T-helper 2 cell treated with Interferon-gamma antibody and Interleukin-4, amounts not matched to agents 5 μg/mL and 100 μg/mL, for 36 hours (primary cell): ENCODE data around the gene GIMD1.
A peak's percentile ranks its signal among the peaks of the same experiment; 100 is the strongest.

Experiments used
- DNase-seq: peaks from one replicate; pipeline ENCODE4 v3.0.0; 2021; ENCODE audit warnings: low spot score
- H3K27ac Mint-ChIP-seq: one replicate; pipeline ENCODE4 v1.8.0; 2021; ENCODE audit warnings: mild to moderate bottlenecking, mixed read lengths
- H3K27me3 Mint-ChIP-seq: one replicate; pipeline ENCODE4 v1.8.0; 2021; ENCODE audit warnings: low read depth, mixed read lengths
- H3K36me3 Mint-ChIP-seq: one replicate; pipeline ENCODE4 v1.8.0; 2021; ENCODE audit warnings: low read depth, mixed read lengths
- H3K4me1 Mint-ChIP-seq: one replicate; pipeline ENCODE4 v1.8.0; 2021; ENCODE audit warnings: low read depth, mixed read lengths
- H3K4me3 Mint-ChIP-seq: one replicate; pipeline ENCODE4 v1.8.0; 2022; ENCODE audit warnings: mild to moderate bottlenecking, moderate library complexity, mixed read lengths
- H3K9me3 Mint-ChIP-seq: one replicate; pipeline ENCODE4 v1.8.0; 2021; ENCODE audit warnings: mixed read lengths

Gene GIMD1

GRCh38 chr4:106315968-106316772 lies 52.4 kb downstream of the GIMD1 start, which contains the start of the genes AIMP1 and TBCK:
Gene AIMP1, plus strand, starts transcription at chr4:106316550. Its CDS starts 8,460 bp downstream, at chr4:106325010.
Gene TBCK, minus strand, starts transcription at chr4:106316209. Its CDS starts 7,249 bp downstream, at chr4:106308960.
- DNase-seq: peak; percentile 81
- no peaks in the 10 kb centered on the region for H3K9me3 Mint-ChIP-seq
- H3K27me3 Mint-ChIP-seq: no peaks in the 10 kb centered on the region
- H3K27ac Mint-ChIP-seq: no peak within 1 kb of the TSS
- peaks cover 14% of the 10 kb centered on the region for H3K36me3 Mint-ChIP-seq
- no peak within 1 kb of the TSS for H3K4me3 Mint-ChIP-seq
- peaks cover 27% of the 10 kb centered on the region for H3K4me1 Mint-ChIP-seq

GRCh38 chr4:106315476-106315967 lies 53.1 kb downstream of the GIMD1 start:
- DNase-seq: peak; percentile 45

GRCh38 chr4:106314960-106315359 lies 53.6 kb downstream of the GIMD1 start:
- no peak for DNase-seq
- peaks cover 3% of the 10 kb centered on the region for H3K36me3 Mint-ChIP-seq
- no peak overlapping the region for H3K4me3 Mint-ChIP-seq
- H3K27ac Mint-ChIP-seq: no peak overlapping the region
- H3K27me3 Mint-ChIP-seq: no peaks in the 10 kb centered on the region
- H3K9me3 Mint-ChIP-seq: no peaks in the 10 kb centered on the region
- H3K4me1 Mint-ChIP-seq: peaks cover 25% of the 10 kb centered on the region

More at GRCh38 chr4:106315476-106315967, 53.1 kb downstream of the GIMD1 start:
- Mint-ChIP-seq H3K4me3 (no peak overlapping the region), H3K36me3 (peaks cover 9% of the 10 kb centered on the region), H3K27ac (no peak overlapping the region), H3K27me3 (no peaks in the 10 kb centered on the region), H3K4me1 (peaks cover 27% of the 10 kb centered on the region), H3K9me3 (no peaks in the 10 kb centered on the region)

- H3K9me3 Mint-ChIP-seq: no peaks in the 10 kb centered on the region
- no peak for DNase-seq
- no peak overlapping the region for H3K27ac Mint-ChIP-seq
- H3K27me3 Mint-ChIP-seq: no peaks in the 10 kb centered on the region
- no peak overlapping the region for H3K4me3 Mint-ChIP-seq
- peaks cover 4% of the 10 kb centered on the region for H3K36me3 Mint-ChIP-seq
- peaks cover 13% of the 10 kb centered on the region for H3K4me1 Mint-ChIP-seq
These were observed 55.5 kb downstream of the GIMD1 start for GRCh38 chr4:106312997-106313522.

- H3K36me3 Mint-ChIP-seq: peaks cover 3% of the 10 kb centered on the region
- H3K4me1 Mint-ChIP-seq: peaks cover 13% of the 10 kb centered on the region
- no peak overlapping the region for H3K4me3 Mint-ChIP-seq
- H3K27ac Mint-ChIP-seq: no peak overlapping the region
- DNase-seq: no peak
- no peaks in the 10 kb centered on the region for H3K9me3 Mint-ChIP-seq
- H3K27me3 Mint-ChIP-seq: no peaks in the 10 kb centered on the region
These were observed 56.2 kb downstream of the GIMD1 start for GRCh38 chr4:106312377-106312776.
